ENCODE measurements around the gene ZNF547. TPM values are rescaled to one million over a fixed set of nuclear protein-coding genes. Genes with fewer than 3 reads are reported as not detected.

ZNF547 gene
- total RNA-seq (2022; extraction: Qiagen RNA extraction): 1.0 to 2.5 TPM (median 1.4 TPM) in 5 replicates

DNA sequence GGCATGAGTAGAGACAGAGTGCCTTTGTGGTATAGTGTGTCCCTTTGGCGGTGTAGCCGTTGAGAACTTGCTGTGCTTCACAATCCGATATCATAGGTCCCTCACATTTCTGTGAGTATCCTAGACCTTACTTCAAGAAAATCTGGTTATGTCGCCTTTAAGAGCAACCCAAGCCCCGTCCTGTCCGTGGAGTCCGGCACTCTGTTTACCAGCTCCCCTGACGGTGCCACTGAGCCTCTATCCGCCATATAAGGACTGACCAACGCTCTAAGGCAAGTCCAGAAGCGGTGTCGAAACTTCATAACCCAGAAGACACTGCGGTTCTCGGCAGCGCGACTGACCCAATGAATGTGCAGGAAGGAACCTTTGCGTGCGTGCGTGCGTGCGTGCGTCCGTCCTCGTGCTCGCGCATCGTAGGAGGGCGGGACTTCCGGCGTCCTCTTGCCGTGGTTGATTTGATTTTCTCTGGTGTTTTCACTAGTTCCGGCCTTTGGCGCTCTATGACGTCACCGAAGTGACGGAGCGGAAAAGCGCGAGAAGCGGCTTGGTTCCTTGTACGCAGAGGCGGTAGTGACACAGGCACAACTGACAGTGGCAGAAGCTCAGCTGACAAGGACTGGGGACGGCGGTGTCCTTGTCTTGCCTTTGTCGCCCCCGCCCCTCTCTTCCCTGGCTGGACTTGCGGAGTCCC is at the start of gene ZNF547, which contains the start of gene TRAPPC2B:
TSS of gene ZNF547 (plus strand) at position 555 of the 691 bp plus-strand sequence. CDS start 5,005 bp downstream, outside the sequence.
TSS of gene TRAPPC2B (plus strand) at position 555 of the 691 bp plus-strand sequence. CDS start 1,283 bp downstream, outside the sequence.

DNA sequence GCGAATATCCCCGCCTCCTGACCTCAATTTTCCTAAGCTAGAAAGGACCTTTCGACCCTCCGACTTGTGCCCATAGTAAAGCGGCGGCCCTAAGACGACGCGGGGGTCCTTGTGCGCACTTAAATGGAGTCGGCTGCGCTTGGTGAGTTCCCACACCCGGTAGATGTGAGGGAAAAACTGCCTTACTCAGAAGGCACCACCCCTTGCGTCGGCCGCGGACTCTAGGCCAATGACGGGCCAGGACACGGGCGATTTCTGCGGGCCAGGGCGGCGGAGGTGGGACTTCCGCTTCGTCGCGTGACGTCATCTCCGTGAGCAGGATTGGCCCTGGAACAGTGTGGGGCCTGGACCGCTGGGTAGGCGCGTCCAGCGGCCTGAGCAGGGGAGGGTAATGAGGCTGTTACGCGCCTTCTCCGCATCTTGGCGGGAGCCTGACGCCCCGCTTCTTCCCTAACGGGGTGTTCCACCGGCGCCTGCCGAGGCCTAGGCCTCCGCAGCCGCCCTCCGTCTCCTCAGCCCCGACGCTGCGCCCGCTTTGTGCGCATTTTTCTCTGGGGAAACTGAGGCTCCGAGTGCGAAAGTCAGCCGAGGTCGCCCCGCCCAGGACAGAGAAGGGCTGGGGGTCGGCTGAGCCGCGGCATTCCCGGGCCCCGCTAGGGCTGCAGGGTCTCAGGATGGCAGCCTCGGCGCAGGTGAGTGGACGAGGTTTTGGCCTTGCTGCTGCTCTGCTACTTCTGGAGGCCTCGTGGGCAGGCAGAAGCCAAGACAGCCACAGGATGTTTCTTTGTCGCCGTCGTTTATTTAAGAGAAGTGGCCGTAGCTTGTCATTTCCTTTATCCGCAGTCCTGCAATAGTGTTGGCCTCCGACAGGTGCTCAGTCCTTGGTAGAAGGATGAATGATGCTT is 42.9 kb upstream of the ZNF547 start, which contains the start of gene ZNF543:
TSS of gene ZNF543 (plus strand) at position 293 of the 905 bp plus-strand sequence. CDS start at position 675, 382 bp downstream.

GRCh38 chr19:57350877-57351805 is 12.2 kb upstream of the ZNF547 start, which contains the start of gene ZNF304:
TSS of gene ZNF304 (plus strand) at chr19:57351271. CDS start at chr19:57351665, 394 bp downstream.

DNA sequence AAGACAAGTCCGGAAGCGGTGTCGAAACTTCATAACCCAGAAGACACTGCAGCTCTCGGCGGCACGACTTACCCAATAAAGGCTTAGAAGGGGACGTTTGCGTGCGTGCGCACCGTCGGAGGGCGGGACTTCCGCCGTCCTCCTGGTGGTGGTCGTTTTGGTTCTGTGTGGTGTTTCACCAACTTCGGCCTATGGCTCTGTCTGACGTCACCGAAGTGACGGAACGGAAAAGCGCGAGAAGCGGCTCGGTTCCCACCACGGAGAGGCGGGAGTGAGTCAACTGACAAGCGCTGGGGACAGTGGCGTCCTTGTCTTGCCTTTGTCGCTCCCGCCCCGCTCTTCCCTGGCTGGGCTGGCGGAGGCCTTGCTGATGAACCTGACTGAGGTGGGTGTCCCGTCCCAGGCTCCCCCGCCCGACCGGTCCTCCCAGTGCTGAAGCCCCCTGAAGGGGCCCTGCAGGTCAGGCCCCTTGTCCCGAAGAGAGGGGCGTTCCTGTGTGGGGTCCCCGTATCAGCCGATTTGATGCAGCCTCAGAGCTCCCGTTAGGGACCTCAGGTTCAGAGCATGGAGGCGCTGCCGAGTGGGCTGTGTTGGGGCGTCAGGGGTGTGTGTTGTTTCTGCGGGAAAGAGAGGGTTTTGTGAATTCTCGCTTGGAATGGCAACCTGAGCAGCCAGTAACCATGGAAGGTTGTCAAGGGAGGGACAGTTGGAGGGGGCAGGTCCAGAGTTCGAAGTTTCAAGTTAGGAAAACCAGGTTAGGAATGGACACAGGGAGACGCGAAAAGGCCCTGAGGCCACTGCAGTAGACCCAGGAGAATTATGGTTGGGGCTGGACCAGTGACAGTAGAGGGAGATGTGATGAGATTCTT is 26.6 kb downstream of the ZNF547 start, which contains the start of gene ZNF548:
TSS of gene ZNF548 (plus strand) at position 125 of the 869 bp plus-strand sequence. CDS start at position 371, 246 bp downstream.

DNA sequence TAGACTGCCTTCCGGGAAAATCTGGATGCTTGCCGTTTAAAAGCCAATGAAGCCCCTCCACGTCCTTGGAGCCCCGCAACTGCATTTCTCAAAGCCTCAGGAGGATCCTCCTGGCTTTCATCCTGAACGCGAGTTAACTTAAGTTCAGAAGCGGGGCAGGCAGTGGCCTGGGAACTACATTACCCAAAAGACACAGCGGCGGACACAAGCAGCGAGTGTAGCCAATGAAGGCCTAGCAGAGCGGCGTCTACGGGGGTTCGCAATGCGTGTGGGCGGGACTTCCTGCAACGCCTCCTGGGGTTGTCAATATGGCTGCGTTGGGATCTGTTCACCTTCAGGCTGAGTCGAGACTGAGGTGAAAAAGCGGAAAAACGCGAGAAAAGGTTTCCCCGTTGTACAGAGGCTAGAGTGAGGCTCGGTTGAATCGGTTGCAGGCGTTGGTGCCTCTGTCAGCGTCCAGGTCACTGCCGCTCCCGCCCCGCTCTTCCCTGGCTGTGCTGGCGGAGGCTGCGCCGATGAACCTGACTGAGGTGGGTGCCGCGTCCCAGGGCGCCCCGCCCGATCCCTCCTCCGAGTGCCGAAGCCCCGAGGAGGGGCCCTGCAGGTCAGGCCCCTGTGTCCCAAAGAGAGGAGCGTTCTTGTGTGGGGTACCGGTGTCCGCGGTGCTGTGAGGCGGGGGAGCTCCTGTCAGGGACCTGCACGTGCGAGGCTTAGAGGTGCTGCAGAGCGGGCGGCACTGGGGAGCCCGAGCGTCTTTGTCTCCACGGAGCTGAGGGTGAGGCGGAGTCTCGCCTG is 47.7 kb downstream of the ZNF547 start, which contains the start of gene ZNF17:
TSS of gene ZNF17 (plus strand) at position 285 of the 795 bp plus-strand sequence. CDS start 2,455 bp downstream, outside the sequence.

Other genes with a start within 250 kb of the ZNF547 start
- not detected in 5 replicates for gene USP29, start 243.6 kb upstream of the ZNF547 start, total RNA-seq (2022; extraction: Qiagen RNA extraction)
- gene ZIM3, start 218.3 kb upstream of the ZNF547 start, total RNA-seq (2022; extraction: Qiagen RNA extraction): not detected in 5 replicates
- gene DUXA, start 196.1 kb upstream of the ZNF547 start, total RNA-seq (2022; extraction: Qiagen RNA extraction): 0.14 TPM in 1 of 5 replicates, not detected in the others
- gene ZNF264, start 172.1 kb upstream of the ZNF547 start, total RNA-seq (2022; extraction: Qiagen RNA extraction): 6.9 to 9.4 TPM (median 7.6 TPM) in 5 replicates
- 0.13 to 0.46 TPM (median 0.28 TPM) in 5 replicates for gene AURKC, start 132.5 kb upstream of the ZNF547 start, total RNA-seq (2022; extraction: Qiagen RNA extraction)
- gene ZNF805, start 122.9 kb upstream of the ZNF547 start, total RNA-seq (2022; extraction: Qiagen RNA extraction): 1.1 to 2.5 TPM (median 2.0 TPM) in 5 replicates
- 0.76 to 1.3 TPM (median 1.1 TPM) in 5 replicates for gene ZNF460, start 83.1 kb upstream of the ZNF547 start, total RNA-seq (2022; extraction: Qiagen RNA extraction)
- 0.99 to 2.0 TPM (median 1.4 TPM) in 5 replicates for gene ZNF543, start 43.1 kb upstream of the ZNF547 start, total RNA-seq (2022; extraction: Qiagen RNA extraction)
- 2.0 to 2.9 TPM (median 2.2 TPM) in 5 replicates for gene ZNF304, start 12.3 kb upstream of the ZNF547 start, total RNA-seq (2022; extraction: Qiagen RNA extraction)
- 11.8 to 16.4 TPM (median 15.0 TPM) in 5 replicates for gene TRAPPC2B, start within 50 bp of the ZNF547 start, total RNA-seq (2022; extraction: Qiagen RNA extraction)
- gene ZNF548, start 26.3 kb downstream of the ZNF547 start, total RNA-seq (2022; extraction: Qiagen RNA extraction): 3.2 to 5.6 TPM (median 4.0 TPM) in 5 replicates
- 4.2 to 7.7 TPM (median 5.6 TPM) in 5 replicates for gene ZNF17, start 47.6 kb downstream of the ZNF547 start, total RNA-seq (2022; extraction: Qiagen RNA extraction)
- gene ZNF749, start 71.8 kb downstream of the ZNF547 start, total RNA-seq (2022; extraction: Qiagen RNA extraction): 12.6 to 16.4 TPM (median 15.3 TPM) in 5 replicates
- 0.05 to 0.08 TPM (median 0.06 TPM) in 4 of 5 replicates, not detected in the other for gene VN1R1, start 93.6 kb downstream of the ZNF547 start, total RNA-seq (2022; extraction: Qiagen RNA extraction)
- gene ZNF772, start 114.0 kb downstream of the ZNF547 start, total RNA-seq (2022; extraction: Qiagen RNA extraction): 1.0 to 2.9 TPM (median 1.4 TPM) in 5 replicates
- 6.1 to 7.8 TPM (median 6.5 TPM) in 5 replicates for gene ZNF419, start 124.2 kb downstream of the ZNF547 start, total RNA-seq (2022; extraction: Qiagen RNA extraction)
- gene ZNF773, start 136.4 kb downstream of the ZNF547 start, total RNA-seq (2022; extraction: Qiagen RNA extraction): 4.4 to 7.4 TPM (median 4.7 TPM) in 5 replicates
- gene ZNF549, start 163.8 kb downstream of the ZNF547 start, total RNA-seq (2022; extraction: Qiagen RNA extraction): 1.3 to 2.2 TPM (median 1.7 TPM) in 5 replicates
- 2.1 to 4.0 TPM (median 3.6 TPM) in 5 replicates for gene ZNF550, start 196.3 kb downstream of the ZNF547 start, total RNA-seq (2022; extraction: Qiagen RNA extraction)
- gene ZNF416, start 215.4 kb downstream of the ZNF547 start, total RNA-seq (2022; extraction: Qiagen RNA extraction): 3.6 to 4.9 TPM (median 4.5 TPM) in 5 replicates
- gene ZIK1, start 220.6 kb downstream of the ZNF547 start, total RNA-seq (2022; extraction: Qiagen RNA extraction): 0.03 TPM in 1 of 5 replicates, not detected in the others
- 4.6 to 5.8 TPM (median 4.7 TPM) in 5 replicates for gene ZNF530, start 236.3 kb downstream of the ZNF547 start, total RNA-seq (2022; extraction: Qiagen RNA extraction)

All from A549 treated with Hydrocortisone at 1 μM for 4 hours (cell line).